DND-41 (cell line): ENCODE data around the gene PCDHA6.
A peak's percentile ranks its signal among the peaks of the same experiment; 100 is the strongest.
"Not testable (repeated sequence)": the region's sequence is repeated elsewhere in the genome, so short reads cannot be mapped to it uniquely, and the experiment has no call there.

Experiments used
- ATAC-seq: fragments of 200-7000 bp; cut with Tn5 transposase; 3 replicates; pipeline ENCODE4 v1.9.1; 2021; ENCODE audit warnings: low read depth; ENCODE audit not compliant: insufficient read depth
- DNase-seq: peaks from one replicate; pipeline ENCODE4 v3.0.0-alpha.2; 2020
- H2AFZ ChIP-seq: 2 replicates; pipeline ENCODE4 v1.6.0; 2012; ENCODE audit warnings: low read depth, low read length
- H3K27ac ChIP-seq: 2 replicates; pipeline ENCODE4 v1.5.1; 2012; ENCODE audit warnings: low read length, inconsistent platforms
- H3K27me3 ChIP-seq: fragments of 200-600 bp; sonication (generic); 2 replicates; pipeline ENCODE4 v1.6.0; 2012; ENCODE audit warnings: low read length, mild to moderate bottlenecking, inconsistent platforms; ENCODE audit not compliant: insufficient read depth, poor library complexity
- H3K36me3 ChIP-seq: 2 replicates; pipeline ENCODE4 v1.5.1; 2012; ENCODE audit warnings: low read length, inconsistent platforms; ENCODE audit not compliant: insufficient read depth
- H3K4me1 ChIP-seq: 2 replicates; pipeline ENCODE4 v1.5.1; 2012; ENCODE audit warnings: mild to moderate bottlenecking, low read length; ENCODE audit not compliant: insufficient read depth
- H3K4me2 ChIP-seq: 2 replicates; pipeline ENCODE4 v1.6.0; 2012; ENCODE audit warnings: mild to moderate bottlenecking, moderate library complexity, low read length, inconsistent platforms; ENCODE audit not compliant: insufficient read depth
- H3K4me3 ChIP-seq, 2 experiments: fragments of 200-600 bp in 1 of 2; shearing (Covaris generic) in 1 of 2; 2 replicates each; pipeline ENCODE4 v1.5.1; 2012 to 2016; ENCODE audit warnings: inconsistent platforms in 2 of 2, low read length in 2 of 2, mild to moderate bottlenecking in 2 of 2, low read depth in 1 of 2, moderate library complexity in 1 of 2
- H3K79me2 ChIP-seq: 2 replicates; pipeline ENCODE4 v1.6.0; 2012; ENCODE audit warnings: low read length, inconsistent platforms; ENCODE audit not compliant: insufficient read depth
- H3K9ac ChIP-seq: 2 replicates; pipeline ENCODE4 v1.6.0; 2012; ENCODE audit warnings: low read depth, mild to moderate bottlenecking, inconsistent platforms, low read length, moderate library complexity
- H3K9me3 ChIP-seq: 2 replicates; pipeline ENCODE4 v1.5.1; 2012; ENCODE audit warnings: low read length, moderate library complexity, mild to moderate bottlenecking, inconsistent platforms; ENCODE audit not compliant: insufficient read depth, severe bottlenecking
- H4K20me1 ChIP-seq: 2 replicates; pipeline ENCODE4 v1.6.0; 2012; ENCODE audit warnings: low read length; ENCODE audit not compliant: insufficient read depth
- CTCF ChIP-seq: IDR thresholded peaks from 2 replicates; pipeline ENCODE4 v1.5.1; 2012; ENCODE audit warnings: borderline replicate concordance, low read length, moderate library complexity, mild to moderate bottlenecking; ENCODE audit not compliant: poor library complexity, severe bottlenecking; ENCODE audit errors: extremely low read depth
- EZH2 ChIP-seq: IDR thresholded peaks from 3 replicates; pipeline ENCODE4 v1.6.1; 2012; ENCODE audit warnings: borderline replicate concordance, low read depth, mild to moderate bottlenecking, moderate library complexity, low read length, inconsistent platforms; ENCODE audit not compliant: severe bottlenecking

Gene PCDHA6

DNA sequence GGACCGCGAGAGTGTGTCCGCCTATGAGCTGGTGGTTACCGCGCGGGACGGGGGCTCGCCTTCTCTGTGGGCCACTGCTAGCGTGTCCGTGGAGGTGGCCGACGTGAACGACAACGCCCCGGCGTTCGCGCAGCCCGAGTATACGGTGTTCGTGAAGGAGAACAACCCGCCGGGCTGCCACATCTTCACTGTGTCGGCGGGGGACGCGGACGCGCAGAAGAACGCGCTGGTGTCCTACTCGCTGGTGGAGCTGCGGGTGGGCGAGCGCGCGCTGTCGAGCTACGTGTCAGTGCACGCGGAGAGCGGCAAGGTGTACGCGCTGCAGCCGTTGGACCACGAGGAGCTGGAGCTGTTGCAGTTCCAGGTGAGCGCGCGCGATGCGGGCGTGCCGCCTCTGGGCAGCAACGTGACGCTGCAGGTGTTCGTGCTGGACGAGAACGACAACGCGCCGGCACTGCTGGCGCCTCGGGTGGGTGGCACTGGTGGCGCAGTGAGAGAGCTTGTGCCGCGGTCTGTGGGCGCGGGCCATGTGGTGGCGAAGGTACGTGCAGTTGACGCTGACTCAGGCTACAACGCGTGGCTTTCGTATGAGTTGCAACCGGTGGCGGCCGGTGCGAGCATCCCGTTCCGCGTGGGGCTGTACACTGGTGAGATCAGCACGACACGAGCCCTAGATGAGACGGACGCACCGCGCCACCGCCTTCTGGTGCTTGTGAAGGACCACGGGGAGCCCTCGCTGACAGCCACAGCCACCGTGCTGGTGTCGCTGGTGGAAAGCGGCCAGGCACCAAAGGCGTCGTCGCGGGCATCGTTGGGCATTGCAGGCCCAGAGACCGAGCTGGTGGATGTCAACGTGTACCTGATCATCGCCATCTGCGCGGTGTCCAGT lies 8.1 kb downstream of the PCDHA6 start:
- Histone ChIP-seq H3K36me3 (no peaks in the 10 kb centered on the region), H2AFZ (no peak overlapping the region), H3K4me1 (no peaks in the 10 kb centered on the region), H3K27me3 (no peaks in the 10 kb centered on the region), H3K9me3 (no peaks in the 10 kb centered on the region), H3K27ac (no peak overlapping the region), H4K20me1 (no peaks in the 10 kb centered on the region), H3K79me2 (no peaks in the 10 kb centered on the region), H3K4me3 (no peak overlapping the region), H3K4me2 (no peak overlapping the region), H3K9ac (no peak overlapping the region)
- no peak for DNase-seq
- no peak for ATAC-seq
- TF ChIP-seq EZH2: no peak
- TF ChIP-seq CTCF: no peak

DNA sequence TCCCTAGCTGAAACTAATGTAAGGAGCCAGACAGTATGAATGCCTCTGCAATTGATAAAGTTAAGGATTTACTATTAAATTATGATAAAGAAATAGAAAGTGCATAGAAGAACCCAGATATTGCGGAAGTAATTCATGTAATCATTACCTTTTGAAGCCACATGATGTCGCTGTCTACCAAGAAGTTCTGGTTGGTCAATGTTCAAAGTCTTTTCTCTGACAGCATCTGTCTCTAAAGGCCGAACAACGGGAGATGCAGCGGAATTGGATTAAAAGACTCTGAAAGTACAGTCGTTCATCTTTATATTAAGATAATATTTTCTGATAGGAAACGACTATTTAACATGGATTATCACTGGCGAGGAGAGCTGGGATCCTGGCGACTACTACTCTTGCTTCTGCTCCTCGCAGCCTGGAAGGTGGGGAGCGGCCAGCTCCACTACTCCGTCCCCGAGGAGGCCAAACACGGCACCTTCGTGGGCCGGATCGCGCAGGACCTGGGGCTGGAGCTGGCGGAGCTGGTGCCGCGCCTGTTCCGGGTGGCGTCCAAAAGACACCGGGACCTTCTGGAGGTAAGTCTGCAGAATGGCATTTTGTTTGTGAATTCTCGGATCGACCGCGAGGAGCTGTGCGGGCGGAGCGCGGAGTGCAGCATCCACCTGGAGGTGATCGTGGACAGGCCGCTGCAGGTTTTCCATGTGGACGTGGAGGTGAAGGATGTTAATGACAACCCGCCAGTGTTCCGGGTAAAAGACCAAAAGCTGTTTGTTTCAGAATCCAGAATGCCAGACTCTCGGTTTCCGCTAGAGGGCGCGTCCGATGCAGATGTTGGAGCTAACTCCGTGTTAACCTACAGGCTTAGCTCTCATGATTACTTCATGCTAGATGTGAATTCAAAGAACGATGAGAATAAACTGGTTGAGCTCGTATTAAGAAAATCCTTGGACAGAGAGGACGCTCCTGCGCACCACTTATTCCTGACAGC lies 13.5 kb downstream of the PCDHA6 start, which contains the start of gene PCDHA8:
TSS of gene PCDHA8 (plus strand) at position 210 of the 985 bp plus-strand sequence. CDS start at position 345, 135 bp downstream.
- no peaks in the 10 kb centered on the region for H3K36me3 ChIP-seq
- H3K27ac ChIP-seq: no peak within 1 kb of the TSS
- H3K27me3 ChIP-seq: no peaks in the 10 kb centered on the region
- no peak within 1 kb of the TSS for H2AFZ ChIP-seq
- no peak for ATAC-seq
- H3K9ac ChIP-seq: no peak within 1 kb of the TSS
- H3K4me2 ChIP-seq: no peak within 1 kb of the TSS
- H4K20me1 ChIP-seq: no peaks in the 10 kb centered on the region
- H3K79me2 ChIP-seq: no peaks in the 10 kb centered on the region
- no peak for DNase-seq
- no peak within 1 kb of the TSS for H3K4me3 ChIP-seq
- H3K9me3 ChIP-seq: no peaks in the 10 kb centered on the region
- TF ChIP-seq CTCF (peak; percentile 58), EZH2 (no peak)
- no peaks in the 10 kb centered on the region for H3K4me1 ChIP-seq

- no peaks in the 10 kb centered on the region for H4K20me1 ChIP-seq
- H3K79me2 ChIP-seq: no peaks in the 10 kb centered on the region
- ATAC-seq (no peak), DNase-seq (no peak)
- no peaks in the 10 kb centered on the region for H3K27me3 ChIP-seq
- H3K9me3 ChIP-seq: no peaks in the 10 kb centered on the region
- H3K9ac ChIP-seq: no peak overlapping the region
- no peak overlapping the region for H3K4me3 ChIP-seq
- no peak overlapping the region for H3K4me2 ChIP-seq
- no peak overlapping the region for H2AFZ ChIP-seq
- no peak overlapping the region for H3K27ac ChIP-seq
- H3K4me1 ChIP-seq: no peaks in the 10 kb centered on the region
- TF ChIP-seq CTCF (no peak), EZH2 (no peak)
- no peaks in the 10 kb centered on the region for H3K36me3 ChIP-seq
Observed at GRCh38 chr5:140842798-140843733, 15.3 kb downstream of the PCDHA6 start.

GRCh38 chr5:140848139-140849102 lies 20.7 kb downstream of the PCDHA6 start, which contains the start of gene PCDHA9:
PCDHA9 (plus strand) TSS chr5:140848382; CDS start chr5:140848496, 114 bp downstream.
- DNase-seq, H3K4me3 ChIP-seq, H3K9ac ChIP-seq, H3K4me1 ChIP-seq, H3K27ac ChIP-seq, H3K79me2 ChIP-seq, H4K20me1 ChIP-seq, H3K36me3 ChIP-seq, H3K27me3 ChIP-seq, H3K4me2 ChIP-seq, H2AFZ ChIP-seq, ATAC-seq, H3K9me3 ChIP-seq: not testable (repeated sequence)
